Heart right ventricle (tissue), 16 donors: Measurements from ENCODE around the gene ACVR1. TPM values are rescaled to one million over a fixed set of nuclear protein-coding genes. Genes with fewer than 3 reads are reported as not detected.
A peak's percentile ranks its signal among the peaks of the same experiment; 100 is the strongest.

Experiments
- ATAC-seq, 8 donors: fragments of 200-7000 bp; cut with Tn5 transposase; one replicate each; pipeline ENCODE4 v1.9.1; 2020; ENCODE audit warnings: mild to moderate bottlenecking in 8 of 8, moderate library complexity in 8 of 8, moderate number of reproducible peaks in 1 of 8
- DNase-seq, 2 donors: peaks; one replicate each; pipeline ENCODE4 v3.0.0-alpha.2; 2020
- H3K27ac ChIP-seq, 10 donors: fragments of 200-600 bp; sonication (generic) in 2 of 10; one replicate each; pipeline versions ENCODE4 v1.5.0 to v1.8.0; 2020 to 2022; ENCODE audit warnings: mild to moderate bottlenecking in 3 of 10
- H3K27me3 ChIP-seq, 7 donors: fragments of 200-600 bp; one replicate each; pipeline ENCODE4 v1.8.0; 2021 to 2022; ENCODE audit warnings: mild to moderate bottlenecking in 2 of 7
- H3K36me3 ChIP-seq, 9 donors: fragments of 200-600 bp; sonication (generic) in 1 of 9; one replicate each; pipeline versions ENCODE4 v1.5.0 to v1.8.0; 2020 to 2022; ENCODE audit warnings: mild to moderate bottlenecking in 2 of 9
- H3K4me1 ChIP-seq, 9 donors: fragments of 200-600 bp; sonication (generic) in 1 of 9; one replicate each; pipeline versions ENCODE4 v1.5.0 to v1.8.0; 2020 to 2022; ENCODE audit warnings: mild to moderate bottlenecking in 4 of 9
- H3K4me3 ChIP-seq, 10 donors: fragments of 200-600 bp; sonication (generic) in 2 of 10; one replicate each; pipeline versions ENCODE4 v1.5.0 to v1.8.0; 2020 to 2022; ENCODE audit warnings: mild to moderate bottlenecking in 7 of 10, moderate library complexity in 2 of 10
- H3K9me3 ChIP-seq, 11 donors: fragments of 200-600 bp in 10 of 11; sonication (generic) in 2 of 11; one replicate each; pipeline versions ENCODE4 v1.5.0 to v1.8.0; 2013 to 2022; ENCODE audit warnings: mild to moderate bottlenecking in 2 of 11, control low read depth in 1 of 11, moderate library complexity in 1 of 11
- CTCF ChIP-seq, 9 donors: fragments of 200-600 bp; sonication (generic) in 2 of 9; IDR thresholded peaks; one replicate each; pipeline versions ENCODE4 v1.5.0 to v1.8.0; 2021 to 2022; ENCODE audit warnings: antibody characterized with exemption in 9 of 9, mild to moderate bottlenecking in 5 of 9, moderate library complexity in 1 of 9
- WGBS, 2 donors: extraction: QIAGEN DNeasy Blood & Tissue Kit; methylation state at CpG; one replicate each; pipeline ENCODE4 v1.1.7; 2013; ENCODE audit warnings: inconsistent platforms in 1 of 2; 5-methylcytosine and 5-hydroxymethylcytosine counted together
- intact Hi-C, 10 donors: fragments of 100-400 bp; cut with DNase I; formaldehyde crosslinking; loops; one replicate each; pipeline versions ENCODE4 v1.11.1 to v1.14.2; 2022
- polyA plus RNA-seq, 2 donors: library from polyadenylated mRNA; stranded (reverse); fragments of 200-250 nt; gene quantifications; one replicate each; pipeline ENCODE4 v1.2.3, GENCODE V29; 2013
- total RNA-seq, 10 donors: library from RNA; stranded (reverse); fragmentation: NEBNext Ultra II Directional in 3 of 10; extraction: Animal tissue kit (Norgen Biotek cat#: 25700) in 3 of 10; gene quantifications; one replicate each; pipeline versions ENCODE4 v1.2.1 to v1.2.4, GENCODE V29; 2021 to 2023
- donor health status: Arrhythmogenic right ventricular cardiomyopathy.
- donor health status: ischemic (EF 13 %, LVEDD 7.1; RV severe dilation, severe dysfunction).
- donor health status: healthy with polysubstance abuse.
- donor health status: DM: no; HTN: yes; CAD: no.
- donor health status: DM: no; HTN: no; CAD: no.
- donor health status: ischemic (EF 25% LVEDD 6.9; RV normal size, moderate dysfunction).
- donor health status: ischemic (EF 25% LVEDD 5.7; RV mildly dilated, moderate dysfunction).
- donor health status: healthy.
- donor health status: DM: yes; HTN: yes; CAD: no.
- donor health status: Ischemic cardiomyopathy.
- donor health status: ischemic (EF 35%, LVEDD 5.7; RV mildly dilated, moderate dysfunction).
- donor health status: nonischemic (EF 11% LVEDD 7.7; RV severe dilation, severe dysfunction).
- donor health status: DM: yes; HTN: yes; CAD: no.
- donor health status: PGD.
- donor health status: ischemic (EF 29% LVEDD 5.4; RV normal size, mild dysfunction).
- donor health status: nonischemic (EF 23%, LVEDD 6.1; RV moderate dilation, normal function).

ACVR1 gene
- total and polyA plus RNA-seq, 12 donors = 4.2 to 32.7 (median 22.2) TPM

GRCh38 chr2:157835425-157835824 lies 40.7 kb downstream of the ACVR1 start:
- Histone ChIP-seq H3K4me3 (no peak overlapping the region), H3K9me3 (no peaks in the 10 kb centered on the region), H3K4me1 (peaks cover 14 to 78% (median 63%) of the 10 kb centered on the region in 9 donors), H3K27me3 (no peaks in the 10 kb centered on the region), H3K27ac (no peak overlapping the region), H3K36me3 (no peaks in the 10 kb centered on the region)
- intact Hi-C loops = loop anchor here in 4 of 10 donors (5.0 kb wide), 4 partner anchors 37 to 48 kb away; partner anchors contain the start of gene ACVR1 (in 2 of the 4)
- no peak for DNase-seq
- 92 to 97% methylated on average over 1 of the region's 1 CpG for WGBS, 2 donors
- no peak for TF ChIP-seq CTCF (IDR thresholded peaks at IDR 0.05)
- no peak for ATAC-seq

- Histone ChIP-seq H3K27ac (no peak overlapping the region), H3K9me3 (no peaks in the 10 kb centered on the region), H3K4me3 (no peak overlapping the region), H3K27me3 (no peaks in the 10 kb centered on the region), H3K36me3 (no peaks in the 10 kb centered on the region), H3K4me1 (peaks cover 13 to 76% (median 63%) of the 10 kb centered on the region in 9 donors)
- DNase-seq = no peak
- no peak for ATAC-seq
- WGBS, 2 donors = 97 to 99% methylated on average over 4 of the region's 4 CpGs
- intact Hi-C loops = loop anchor here in 4 of 10 donors (5.0 kb wide), 4 partner anchors 37 to 48 kb away; partner anchors contain the start of gene ACVR1 (in 2 of the 4)
- TF ChIP-seq CTCF (IDR thresholded peaks at IDR 0.05) = no peak
Observed at GRCh38 chr2:157835006-157835405, 41.1 kb downstream of the ACVR1 start.

- intact Hi-C loops = loop anchor here in 2 of 10 donors (2.0 to 5.0 kb wide), 2 partner anchors 39 to 41 kb away; no protein-coding TSS in a partner anchor
- DNase-seq (no peak), ATAC-seq (no peak)
- WGBS, 2 donors = 69 to 78% methylated on average over 1 of the region's 1 CpG
- Histone ChIP-seq H3K4me1 (peaks cover 7 to 65% (median 52%) of the 10 kb centered on the region in 9 donors), H3K36me3 (no peaks in the 10 kb centered on the region), H3K27ac (no peak overlapping the region), H3K9me3 (no peaks in the 10 kb centered on the region), H3K4me3 (no peak overlapping the region), H3K27me3 (no peaks in the 10 kb centered on the region)
- no peak for TF ChIP-seq CTCF (IDR thresholded peaks at IDR 0.05)
Observed at GRCh38 chr2:157833721-157834120, 42.4 kb downstream of the ACVR1 start.

- no peak overlapping the region for H3K4me3 ChIP-seq
- intact Hi-C loops = loop anchor here in 2 of 10 donors (2.0 to 5.0 kb wide), 2 partner anchors 39 to 41 kb away; no protein-coding TSS in a partner anchor
- ATAC-seq = peak in 6 of 8 donors; percentile 31 to 59 (median 43)
- peak overlapping the region in 9 of 10 donors; percentile 17 to 69 (median 54) for H3K27ac ChIP-seq
- H3K9me3 ChIP-seq = no peaks in the 10 kb centered on the region
- no peaks in the 10 kb centered on the region for H3K27me3 ChIP-seq
- no peak for DNase-seq
- no peak for TF ChIP-seq CTCF (IDR thresholded peaks at IDR 0.05)
- H3K36me3 ChIP-seq = no peaks in the 10 kb centered on the region
- H3K4me1 ChIP-seq = peaks cover 7 to 45% (median 35%) of the 10 kb centered on the region in 9 donors
- 82 to 85% methylated on average over 3 of the region's 3 CpGs for WGBS, 2 donors
Observed at GRCh38 chr2:157831573-157832315, 44.4 kb downstream of the ACVR1 start.
